Measurements from ENCODE around the gene CFAP20. TPM values are rescaled to one million over a fixed set of nuclear protein-coding genes. Genes with fewer than 3 reads are reported as not detected.

The CFAP20 gene
- total RNA-seq: 23.1 and 52.6 TPM in 2 replicates

GRCh38 chr16:58129097-58129936, at the start of gene CFAP20:
TSS of gene CFAP20 (minus strand) at chr16:58129381. CDS start at chr16:58129115, 266 bp downstream.

Other genes with a start within 250 kb of the CFAP20 start
- gene CNGB1, start 158.3 kb downstream of the CFAP20 start, total RNA-seq: not detected in 2 replicates
- gene ZNF319, start 128.7 kb downstream of the CFAP20 start, total RNA-seq: 3.0 and 4.9 TPM in 2 replicates
- 11.0 and 24.3 TPM in 2 replicates for gene USB1, start 128.0 kb downstream of the CFAP20 start, total RNA-seq
- gene MMP15, start 103.6 kb downstream of the CFAP20 start, total RNA-seq: 0.18 TPM in 1 of 2 replicates, not detected in the other
- 18.5 and 19.3 TPM in 2 replicates for gene CSNK2A2, start 68.7 kb upstream of the CFAP20 start, total RNA-seq
- not detected in 2 replicates for gene PRSS54, start 165.6 kb upstream of the CFAP20 start, total RNA-seq